K562 (cell line): ENCODE data around the gene FADD. TPM values are rescaled to one million over a fixed set of nuclear protein-coding genes. Genes with fewer than 3 reads are reported as not detected.

ENCODE experiments used
- ATAC-seq: fragments of 200-7000 bp; cut with Tn5 transposase; 3 replicates; pipeline ENCODE4 v1.9.1; 2020; ENCODE audit warnings: moderate library complexity
- BruUV-seq: library from RNA; stranded (reverse); fragments of 400-500 nt; replicated peaks from 2 replicates; lab custom pipeline; 2021; lab: Mats Ljungman, UMichigan
- CTCF ChIA-PET: fragments of 300-600 bp; formaldehyde crosslinking; extraction: SDS; loops from one replicate; lab custom pipeline; 2021; ENCODE audit warnings: low intra/inter-chr PET ratio; lab: Yijun Ruan, JAX
- POLR2A ChIA-PET: fragments of 300-600, 350-650 bp; sonication (Branson Sonifier 250); formaldehyde crosslinking; extraction: SDS; loops from one replicate; lab custom pipeline; 2021; ENCODE audit warnings: antibody characterized with exemption, inconsistent platforms; lab: Yijun Ruan, JAX
- DNase-seq, 4 experiments: peaks; one replicate each; pipeline versions ENCODE4 v3.0.0 to v3.0.0-alpha.2; 2011 to 2018; ENCODE audit warnings: low spot score in 3 of 4, mixed read lengths in 3 of 4; ENCODE audit errors: extremely low read depth in 1 of 4
- FAIRE-seq: peaks from 2 replicates; lab custom pipeline; 2011; peaks lifted over from hg19 to GRCh38; lab: Jason Lieb, UNC
- H2AFZ ChIP-seq: 2 replicates; pipeline ENCODE4 v1.6.0; 2011; ENCODE audit warnings: low read depth, low read length, control low read depth, inconsistent platforms
- H3K27ac ChIP-seq: fragments of 200-600 bp; 3 replicates; pipeline ENCODE4 v1.8.0; 2011; ENCODE audit warnings: low read depth, mild to moderate bottlenecking, control low read depth, inconsistent platforms, low read length, moderate library complexity, mixed read lengths; ENCODE audit errors: extremely low read depth
- H3K27me3 ChIP-seq, 2 experiments: fragments of 300-600 bp in 1 of 2; 2 replicates in 1 of 2; 3 replicates in 1 of 2; pipeline versions ENCODE4 v1.6.0 to v1.8.0; 2011; ENCODE audit warnings: inconsistent platforms in 2 of 2, low read length in 2 of 2, mild to moderate bottlenecking in 1 of 2, mixed read lengths in 1 of 2, moderate library complexity in 1 of 2; ENCODE audit not compliant: control insufficient read depth in 2 of 2, insufficient read depth in 2 of 2
- H3K36me3 ChIP-seq: fragments of 300-600 bp; 3 replicates; pipeline ENCODE4 v1.8.0; 2011; ENCODE audit warnings: mild to moderate bottlenecking, low read length, inconsistent platforms; ENCODE audit not compliant: control insufficient read depth, insufficient read depth
- H3K4me1 ChIP-seq, 2 experiments: fragments of 200-600 bp in 1 of 2; replicated peaks in 1 of 2; 2 replicates in 1 of 2; 3 replicates in 1 of 2; pipeline versions ENCODE4 v1.5.1 to v1.8.0; 2011; ENCODE audit warnings: inconsistent platforms in 2 of 2, low read length in 2 of 2, mild to moderate bottlenecking in 1 of 2, mixed read lengths in 1 of 2, moderate library complexity in 1 of 2; ENCODE audit not compliant: control insufficient read depth in 2 of 2, insufficient read depth in 2 of 2
- H3K4me2 ChIP-seq: 2 replicates; pipeline ENCODE4 v1.6.1; 2011; ENCODE audit warnings: low read length, control low read depth, inconsistent platforms, mixed read lengths; ENCODE audit not compliant: insufficient read depth
- H3K4me3 ChIP-seq: fragments of 200-600 bp; sonication (generic), shearing (Covaris generic); 2 replicates; pipeline ENCODE4 v1.5.1; 2016; ENCODE audit warnings: control low read depth, inconsistent platforms
- H3K79me2 ChIP-seq: fragments of 200-600 bp; 3 replicates; pipeline ENCODE4 v1.8.0; 2011; ENCODE audit warnings: low read length, inconsistent platforms; ENCODE audit not compliant: control insufficient read depth, insufficient read depth
- H3K9ac ChIP-seq, 2 experiments: 2 replicates each; pipeline versions ENCODE4 v1.6.0 to v1.6.1; 2011; ENCODE audit warnings: low read depth in 2 of 2, low read length in 2 of 2, control low read depth in 1 of 2, inconsistent platforms in 1 of 2, mild to moderate bottlenecking in 1 of 2, mixed read lengths in 1 of 2; ENCODE audit not compliant: insufficient read depth in 1 of 2
- H3K9me1 ChIP-seq: one replicate; pipeline ENCODE4 v1.6.0; 2011; ENCODE audit warnings: inconsistent platforms, mild to moderate bottlenecking, low read length, moderate library complexity; ENCODE audit not compliant: control insufficient read depth, insufficient read depth
- H3K9me3 ChIP-seq: replicated peaks from 2 replicates; pipeline ENCODE4 v1.5.1; 2011; ENCODE audit warnings: low read depth, low read length, inconsistent platforms; ENCODE audit not compliant: control insufficient read depth, insufficient read depth
- H4K20me1 ChIP-seq: replicated peaks from 2 replicates; pipeline ENCODE4 v1.6.1; 2011; ENCODE audit warnings: low read length, inconsistent platforms, mixed read lengths; ENCODE audit not compliant: control insufficient read depth, insufficient read depth
- BCOR ChIP-seq: fragments of 450-650 bp; IDR thresholded peaks from 2 replicates; pipeline ENCODE4 v1.6.1; 2016
- DIDO1 ChIP-seq: fragments of 450-650 bp; IDR thresholded peaks from 2 replicates; pipeline ENCODE4 v1.6.1; 2016; ENCODE audit warnings: low read depth, missing biosample characterization, missing genetic modification characterization
- HLTF ChIP-seq: fragments of 450-650 bp; IDR thresholded peaks from 2 replicates; pipeline ENCODE4 v1.6.1; 2016
- HNRNPK ChIP-seq: fragments of 200-400 bp; formaldehyde crosslinking; IDR thresholded peaks from one replicate; pipeline ENCODE4 v1.6.1; 2018; ENCODE audit warnings: mild to moderate bottlenecking, low read depth, low read length; ENCODE audit not compliant: poor library complexity, severe bottlenecking
- NFIC ChIP-seq: fragments of 450-650 bp; IDR thresholded peaks from 2 replicates; pipeline ENCODE4 v1.6.1; 2017; ENCODE audit warnings: mild to moderate bottlenecking, inconsistent platforms
- RBM25 ChIP-seq: fragments of 200-400 bp; formaldehyde crosslinking; IDR thresholded peaks from 2 replicates; pipeline ENCODE4 v1.6.1; 2018; ENCODE audit warnings: low read length, low read depth, moderate library complexity; ENCODE audit not compliant: severe bottlenecking
- SMARCA5 ChIP-seq: fragments of 450-650 bp; IDR thresholded peaks from 2 replicates; pipeline ENCODE4 v1.6.1; 2016
- USF1 ChIP-seq: sonication (generic); formaldehyde crosslinking; IDR thresholded peaks from 2 replicates; pipeline ENCODE4 v1.9.0; 2022; ENCODE audit warnings: mild to moderate bottlenecking, missing genetic modification reagents
- USF2 ChIP-seq: sonication (generic); formaldehyde crosslinking; IDR thresholded peaks from 2 replicates; pipeline ENCODE4 v1.5.0; 2020; ENCODE audit warnings: missing genetic modification reagents
- ZFP36 ChIP-seq: fragments of 150-350 bp; IDR thresholded peaks from 2 replicates; pipeline ENCODE4 v1.6.1; 2018; ENCODE audit warnings: low read length, low read depth; ENCODE audit not compliant: partially characterized antibody
- ZNF165 ChIP-seq: fragments of 250-450 bp; sonication (Bioruptor Pico); IDR thresholded peaks from 2 replicates; pipeline ENCODE4 v1.4.0; 2020; ENCODE audit warnings: borderline replicate concordance
- ZNF444 ChIP-seq: fragments of 250-450 bp; sonication (Bioruptor Pico); IDR thresholded peaks from 2 replicates; pipeline ENCODE4 v1.4.0; 2020; ENCODE audit warnings: mild to moderate bottlenecking, moderate library complexity
- ZZZ3 ChIP-seq: fragments of 450-650 bp; IDR thresholded peaks from 2 replicates; pipeline ENCODE4 v1.6.1; 2016; ENCODE audit warnings: antibody characterized with exemption, mild to moderate bottlenecking, moderate library complexity
- WGBS: fragments of 100-300 bp; shearing (Covaris generic); methylation state at CpG from one replicate; pipeline ENCODE4 v1.1.6; 2016; ENCODE audit warnings: low coverage, mixed read lengths; ENCODE audit not compliant: insufficient coverage; ENCODE audit errors: missing lambda C conversion rate; 5-methylcytosine and 5-hydroxymethylcytosine counted together
- in situ Hi-C: fragments of 300-500 bp; cut with MboI; formaldehyde crosslinking; loops from 4 replicates; pipeline ENCODE4 v1.15.0; 2018; ENCODE audit warnings: inconsistent platforms, mixed read lengths
- intact Hi-C: fragments of 100-400 bp; cut with micrococcal nuclease; formaldehyde crosslinking; loops from 2 replicates; pipeline ENCODE4 v1.14.2; 2022
- polyA plus RNA-seq, 8 experiments: library from polyadenylated mRNA; depleted of rRNA in 4 of 8; stranded (reverse) in 5 of 8; unstranded in 3 of 8; fragments of >200 nt; fragmentation: Nextera tagmentation in 2 of 8; fragmentation: Illumina TruSeq in 1 of 8; extraction: Ambion mirVana in 2 of 8; extraction: Trizol in 1 of 8; gene quantifications; 2 replicates each; pipeline versions ENCODE4 v1.2.1 to v1.2.3, GENCODE V29; 2011 to 2014; ENCODE audit warnings: inconsistent platforms in 1 of 8, missing spikeins in 1 of 8
- total RNA-seq, 7 experiments: library from RNA; depleted of rRNA in 6 of 7; stranded (reverse); fragments of >200 nt in 6 of 7; fragmentation: Illumina TruSeq in 2 of 7; extraction: Trizol in 2 of 7; gene quantifications; 2 replicates each; pipeline versions ENCODE4 v1.2.1 to v1.2.3, GENCODE V29; 2011 to 2021; ENCODE audit warnings: low replicate concordance in 1 of 7

Gene FADD
- total and polyA plus RNA-seq, 9 of the 15 experiments (the other 6 are each of a cell fraction or from before 2014, with no cell fraction given), result 0.29 to 26.9 (median 20.4) TPM

- peaks cover 38 to 83% of the 10 kb centered on the region in 2 experiments for H3K27me3 ChIP-seq
- H3K36me3 ChIP-seq, result no peaks in the 10 kb centered on the region
- ChIA-PET CTCF (no interaction called here), POLR2A (no interaction called here)
- BruUV-seq, result no TSS peak
- no peak for TF ChIP-seq ZNF165 (CRISPR knock-in tag)
- TF ChIP-seq USF1, result peak; percentile 54
- peak; percentile 65 for TF ChIP-seq NFIC
- TF ChIP-seq DIDO1 (tag), result no peak
- TF ChIP-seq USF2 (CRISPR knock-in tag), result peak; percentile 38; the same call in 1 of the 2 replicates
- TF ChIP-seq HNRNPK, result no peak
- TF ChIP-seq ZZZ3, result no peak
- no peak for TF ChIP-seq ZFP36
- TF ChIP-seq SMARCA5, result peak; percentile 43; the same call in 1 of the 2 replicates
- TF ChIP-seq BCOR, result 0 out of 2 replicates have a peak, but pooled peaks have one; percentile 29
- TF ChIP-seq ZNF444 (CRISPR knock-in tag), result no peak
- peak; percentile 56; the same call in 1 of the 2 replicates for TF ChIP-seq HLTF
- TF ChIP-seq RBM25, result peak; percentile 73
- in situ Hi-C loops, result no loop called here
- H3K4me3 ChIP-seq, result no peak overlapping the region
- H2AFZ ChIP-seq, result no peak overlapping the region
- intact Hi-C loops, result no loop called here
- H3K9ac ChIP-seq, result no peak overlapping the region
- H3K27ac ChIP-seq, result no peak overlapping the region
- ATAC-seq (no peak), FAIRE-seq (no peak), DNase-seq (no peak)
- no peaks in the 10 kb centered on the region for H3K9me1 ChIP-seq
- H3K9me3 ChIP-seq, result no peaks in the 10 kb centered on the region
- under 1% methylated on average over 14 of the region's 14 CpGs for WGBS
- H3K79me2 ChIP-seq, result no peaks in the 10 kb centered on the region
- H3K4me1 ChIP-seq, result peaks cover 0 to 15% of the 10 kb centered on the region in 2 experiments; a peak in 1 of 5 replicates
- peaks cover 6% of the 10 kb centered on the region; the same call in 1 of the 2 replicates for H4K20me1 ChIP-seq
- no peak overlapping the region for H3K4me2 ChIP-seq
Measured at GRCh38 chr11:70158757-70159389, 44.2 kb upstream of the FADD start.
